Uterine smooth muscle cell (primary cell): Measurements from ENCODE around the gene BARX2. TPM values are rescaled to one million over a fixed set of nuclear protein-coding genes. Genes with fewer than 3 reads are reported as not detected.

Experiments
- total RNA-seq: library from RNA; depleted of rRNA; stranded (reverse); fragments of >200 nt; gene quantifications from 2 replicates; pipeline ENCODE4 v1.2.3, GENCODE V29; 2014

Gene BARX2
- total RNA-seq = not detected in 2 replicates

DNA sequence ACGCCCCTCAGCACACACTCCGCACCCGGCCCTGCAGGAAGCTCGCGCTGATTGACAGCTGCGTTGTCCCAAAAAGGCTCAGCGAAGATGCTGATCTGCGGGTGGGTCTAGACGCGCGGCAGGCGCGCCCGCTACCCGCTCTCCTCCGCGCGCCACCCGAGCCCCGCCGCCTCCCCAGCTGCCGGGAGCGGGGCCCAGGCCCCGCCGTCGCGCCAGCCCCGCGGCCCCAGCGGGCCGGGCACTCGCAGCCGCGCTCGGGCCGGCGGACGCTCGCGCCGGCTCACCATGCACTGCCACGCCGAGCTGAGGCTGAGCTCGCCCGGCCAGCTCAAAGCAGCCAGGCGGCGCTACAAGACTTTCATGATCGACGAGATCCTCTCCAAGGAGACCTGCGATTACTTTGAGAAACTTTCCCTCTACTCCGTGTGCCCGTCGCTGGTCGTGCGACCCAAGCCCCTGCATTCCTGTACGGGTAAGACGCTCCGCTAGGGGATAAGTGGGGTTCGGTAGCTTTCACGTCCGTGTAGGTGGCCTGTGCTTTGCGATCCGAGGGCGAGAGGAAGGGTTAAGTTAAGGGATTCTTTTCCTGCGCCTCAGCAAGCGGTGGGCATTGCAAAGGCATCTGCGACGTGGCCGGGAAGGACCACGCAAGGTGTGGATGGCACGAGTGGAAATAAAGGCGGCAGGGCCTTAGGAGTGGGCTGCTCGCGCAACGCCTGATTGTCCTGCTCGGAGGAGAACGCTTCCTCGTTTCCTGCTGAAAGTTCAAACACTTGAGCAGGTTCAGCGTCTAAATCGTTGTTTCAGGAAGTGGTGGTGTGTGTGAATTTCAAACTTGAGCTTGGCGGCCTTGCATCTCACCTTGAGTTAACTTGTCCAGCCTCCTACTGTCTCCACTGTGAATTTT is at the start of gene BARX2:
Gene BARX2, plus strand, starts transcription at position 98 of the 907 bp plus-strand sequence. Its CDS starts 188 bp downstream, at position 286.

Other genes with a start within 250 kb of the BARX2 start
- gene ARHGAP32, start 183.5 kb upstream of the BARX2 start, total RNA-seq = 16.4 and 18.8 TPM in 2 replicates